GM06990 (cell line): ENCODE measurements around the gene CHCHD10.

ENCODE experiments used
- DNase-seq: peaks from one replicate; pipeline ENCODE4 v3.0.0-alpha.2; 2011; ENCODE audit not compliant: insufficient read length; ENCODE audit errors: extremely low read depth
- H3K27me3 ChIP-seq: replicated peaks from 2 replicates; pipeline ENCODE4 v1.6.0; 2011; ENCODE audit warnings: low read length; ENCODE audit not compliant: control insufficient read depth, insufficient read depth
- H3K36me3 ChIP-seq: 2 replicates; pipeline ENCODE4 v1.5.1; 2011; ENCODE audit warnings: low read length; ENCODE audit not compliant: control insufficient read depth, insufficient read depth
- H3K4me3 ChIP-seq: replicated peaks from 2 replicates; pipeline ENCODE4 v1.5.1; 2011; ENCODE audit warnings: low read depth, mild to moderate bottlenecking, control low read depth, low read length
- CTCF ChIP-seq: IDR thresholded peaks from 2 replicates; pipeline ENCODE4 v1.5.1; 2011; ENCODE audit warnings: low read length, control low read depth, mild to moderate bottlenecking, inconsistent platforms; ENCODE audit not compliant: insufficient read depth, poor library complexity, severe bottlenecking

The CHCHD10 gene

DNA sequence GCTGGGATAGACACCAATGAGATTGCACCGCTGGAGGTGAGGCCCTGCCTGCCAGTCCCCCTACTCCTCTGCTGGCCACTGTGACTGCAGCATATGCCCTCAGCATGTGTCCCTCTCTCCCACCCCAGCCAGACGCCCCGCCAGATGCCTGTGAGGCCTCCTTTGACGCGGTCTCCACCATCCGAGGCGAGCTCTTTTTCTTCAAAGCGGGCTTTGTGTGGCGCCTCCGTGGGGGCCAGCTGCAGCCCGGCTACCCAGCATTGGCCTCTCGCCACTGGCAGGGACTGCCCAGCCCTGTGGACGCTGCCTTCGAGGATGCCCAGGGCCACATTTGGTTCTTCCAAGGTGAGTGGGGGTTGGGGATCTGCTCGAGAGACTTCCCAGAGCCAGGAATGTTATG is 13.3 kb upstream of the CHCHD10 start:
- H3K4me3 ChIP-seq, result no peak overlapping the region
- DNase-seq, result no peak
- no peaks in the 10 kb centered on the region for H3K36me3 ChIP-seq
- H3K27me3 ChIP-seq, result no peaks in the 10 kb centered on the region
- TF ChIP-seq CTCF, result no peak

DNA sequence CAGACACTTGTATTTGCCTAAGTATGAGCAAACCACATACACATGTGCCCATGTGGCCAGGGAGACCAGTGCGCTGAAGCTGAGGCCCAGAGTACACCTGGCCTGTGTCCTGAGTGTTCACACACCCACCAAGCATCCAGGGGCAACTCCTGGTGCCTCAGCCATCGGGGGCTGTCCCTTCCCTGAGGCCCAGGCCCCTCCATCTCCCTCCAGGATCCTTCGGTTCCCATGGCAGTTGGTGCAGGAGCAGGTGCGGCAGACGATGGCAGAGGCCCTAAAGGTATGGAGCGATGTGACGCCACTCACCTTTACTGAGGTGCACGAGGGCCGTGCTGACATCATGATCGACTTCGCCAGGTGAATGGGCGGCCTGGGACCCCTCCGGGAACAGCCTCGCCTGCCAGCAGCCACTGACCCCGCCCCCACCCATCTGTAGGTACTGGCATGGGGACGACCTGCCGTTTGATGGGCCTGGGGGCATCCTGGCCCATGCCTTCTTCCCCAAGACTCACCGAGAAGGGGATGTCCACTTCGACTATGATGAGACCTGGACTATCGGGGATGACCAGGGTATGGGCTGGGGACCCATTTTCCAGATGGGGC is 12.5 kb upstream of the CHCHD10 start:
- no peak for TF ChIP-seq CTCF
- Histone ChIP-seq H3K4me3 (no peak overlapping the region), H3K27me3 (no peaks in the 10 kb centered on the region), H3K36me3 (no peaks in the 10 kb centered on the region)
- DNase-seq, result no peak

GRCh38 chr22:23779731-23780130 is 12.0 kb upstream of the CHCHD10 start:
- DNase-seq, result no peak

DNA sequence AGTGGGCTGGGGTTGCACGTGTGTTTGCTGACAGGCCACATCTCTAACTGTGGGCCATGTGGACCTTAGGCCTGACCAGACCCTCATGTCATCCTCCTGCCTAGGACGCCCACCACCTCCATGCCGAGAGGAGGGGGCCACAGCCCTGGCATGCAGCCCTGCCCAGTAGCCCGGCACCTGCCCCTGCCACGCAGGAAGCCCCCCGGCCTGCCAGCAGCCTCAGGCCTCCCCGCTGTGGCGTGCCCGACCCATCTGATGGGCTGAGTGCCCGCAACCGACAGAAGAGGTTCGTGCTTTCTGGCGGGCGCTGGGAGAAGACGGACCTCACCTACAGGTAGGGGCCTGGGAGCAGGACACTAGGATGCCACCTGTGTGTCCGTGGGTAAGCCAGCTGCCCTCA is 11.3 kb upstream of the CHCHD10 start:
- no peak for TF ChIP-seq CTCF
- Histone ChIP-seq H3K36me3 (no peaks in the 10 kb centered on the region), H3K27me3 (no peaks in the 10 kb centered on the region)

More at GRCh38 chr22:23779731-23780130, 12.0 kb upstream of the CHCHD10 start:
- TF ChIP-seq CTCF, result no peak
- Histone ChIP-seq H3K27me3 (no peaks in the 10 kb centered on the region), H3K36me3 (no peaks in the 10 kb centered on the region), H3K4me3 (no peak overlapping the region)

GRCh38 chr22:23778577-23778900 is 10.8 kb upstream of the CHCHD10 start:
- no peak overlapping the region for H3K4me3 ChIP-seq
- H3K36me3 ChIP-seq, result no peaks in the 10 kb centered on the region
- no peaks in the 10 kb centered on the region; the same call in 1 of the 2 replicates for H3K27me3 ChIP-seq
- no peak for DNase-seq
- TF ChIP-seq CTCF, result no peak

More for the DNA sequence above, 11.3 kb upstream of the CHCHD10 start:
- DNase-seq, result no peak
- no peak overlapping the region for H3K4me3 ChIP-seq
